Hepatocyte (in vitro differentiated cells): ENCODE data around the gene CAMK4. TPM values are rescaled to one million over a fixed set of nuclear protein-coding genes. Genes with fewer than 3 reads are reported as not detected.

Source experiments
- DNase-seq: peaks from one replicate; pipeline ENCODE4 v3.0.0-alpha.2; 2016; ENCODE audit warnings: low spot score
- H2AFZ ChIP-seq: fragments of 200-600 bp; sonication (generic); 2 replicates; pipeline ENCODE4 v1.6.0; 2016; ENCODE audit warnings: antibody characterized with exemption, mild to moderate bottlenecking
- H3K27ac ChIP-seq: fragments of 200-600 bp; sonication (generic); 2 replicates; pipeline ENCODE4 v1.5.1; 2016; ENCODE audit warnings: mild to moderate bottlenecking
- H3K27me3 ChIP-seq: fragments of 200-600 bp; sonication (generic); 2 replicates; pipeline ENCODE4 v1.6.1; 2016
- H3K36me3 ChIP-seq: fragments of 200-600 bp; sonication (generic); replicated peaks from 2 replicates; pipeline ENCODE4 v1.5.1; 2016; ENCODE audit warnings: low read depth; ENCODE audit not compliant: insufficient read depth
- H3K4me1 ChIP-seq: fragments of 200-600 bp; sonication (generic); 2 replicates; pipeline ENCODE4 v1.5.1; 2016; ENCODE audit warnings: mild to moderate bottlenecking, moderate library complexity; ENCODE audit not compliant: insufficient read depth
- H3K4me2 ChIP-seq: fragments of 200-600 bp; sonication (generic); 2 replicates; pipeline ENCODE4 v1.6.0; 2016
- H3K4me3 ChIP-seq: fragments of 200-600 bp; sonication (generic); 2 replicates; pipeline ENCODE4 v1.5.1; 2016; ENCODE audit warnings: mild to moderate bottlenecking
- H3K79me2 ChIP-seq: fragments of 200-600 bp; sonication (generic); 2 replicates; pipeline ENCODE4 v1.6.0; 2017; ENCODE audit warnings: mild to moderate bottlenecking
- H3K9me2 ChIP-seq: fragments of 200-600 bp; sonication (generic); replicated peaks from 2 replicates; pipeline ENCODE4 v1.6.0; 2017; ENCODE audit warnings: mild to moderate bottlenecking; ENCODE audit not compliant: insufficient read depth
- H3K9me3 ChIP-seq: fragments of 200-600 bp; sonication (generic); 2 replicates; pipeline ENCODE4 v1.5.1; 2016; ENCODE audit warnings: low read depth, mild to moderate bottlenecking
- H4K20me1 ChIP-seq: fragments of 200-600 bp; sonication (generic); 2 replicates; pipeline ENCODE4 v1.6.0; 2016; ENCODE audit warnings: mild to moderate bottlenecking; ENCODE audit not compliant: insufficient read depth, poor library complexity, severe bottlenecking
- CTCF ChIP-seq: fragments of 200-600 bp; sonication (generic); IDR thresholded peaks from 2 replicates; pipeline ENCODE4 v1.5.1; 2016; ENCODE audit warnings: antibody characterized with exemption, mild to moderate bottlenecking; ENCODE audit not compliant: poor library complexity
- EZH2 ChIP-seq: fragments of 200-600 bp; sonication (generic); IDR thresholded peaks from 2 replicates; pipeline ENCODE4 v1.6.1; 2016; ENCODE audit warnings: antibody characterized with exemption, mild to moderate bottlenecking, borderline replicate concordance
- EZH2phosphoT487 ChIP-seq: fragments of 200-600 bp; sonication (generic); IDR thresholded peaks from one replicate; pipeline ENCODE4 v1.6.1; 2018; ENCODE audit warnings: antibody characterized with exemption, mild to moderate bottlenecking, low read depth, moderate library complexity; ENCODE audit not compliant: unreplicated experiment, severe bottlenecking
- whole genome bisulfite sequencing: methylation state at CpG from one replicate; pipeline ENCODE4 v1.1.6; 2016; ENCODE audit warnings: low lambda C conversion rate; ENCODE audit errors: missing lambda C conversion rate; 5-methylcytosine and 5-hydroxymethylcytosine counted together
- polyA plus RNA-seq: library from polyadenylated mRNA; unstranded; fragments of >200 nt; fragmentation: Nextera tagmentation; extraction: Ambion mirVana; gene quantifications from 2 replicates; pipeline ENCODE4 v1.2.1, GENCODE V29; 2016
- total RNA-seq: library from RNA; depleted of rRNA; stranded (reverse); fragments of >200 nt; gene quantifications from 2 replicates; pipeline ENCODE4 v1.2.3, GENCODE V29; 2014

The CAMK4 gene
- total and polyA plus RNA-seq, 2 experiments from 2014 or later, result 1.0 to 3.4 TPM

DNA sequence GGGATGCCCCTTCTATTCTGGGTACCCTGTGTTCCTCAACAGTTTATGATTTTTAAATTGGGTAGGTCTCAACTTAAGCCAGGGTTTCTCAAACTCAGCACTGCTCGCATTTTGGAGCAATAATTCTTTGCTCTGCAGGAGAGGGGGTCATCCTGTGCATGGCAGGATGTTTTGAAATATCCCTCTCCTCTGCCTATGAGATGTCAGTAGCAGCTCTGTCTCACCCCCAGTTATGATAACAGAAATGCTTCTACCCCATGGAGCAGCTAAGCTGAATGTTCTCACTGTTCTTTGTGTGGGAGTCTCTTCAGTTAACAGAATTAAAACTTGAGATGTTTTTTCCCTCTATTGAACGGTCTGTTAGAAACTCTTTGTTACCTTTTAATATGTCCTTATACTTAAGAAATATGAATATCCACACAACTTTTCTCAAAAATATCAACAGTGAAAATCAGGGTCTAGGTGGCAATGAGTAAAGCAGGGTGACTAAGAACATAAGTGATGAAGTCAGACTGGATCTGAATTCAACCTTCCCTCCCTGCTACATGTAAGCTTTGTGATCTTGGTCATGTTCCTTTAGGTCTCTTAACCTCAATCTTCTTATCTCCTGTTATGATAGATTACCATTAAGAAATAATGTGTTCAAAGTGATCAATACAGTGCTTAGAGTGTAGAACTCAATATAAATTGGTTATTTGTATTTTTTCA, 89.0 kb downstream of the CAMK4 start:
- 78% methylated on average over 2 of the region's 2 CpGs for WGBS
- Histone ChIP-seq H3K27me3 (peaks cover 4% of the 10 kb centered on the region), H2AFZ (no peak overlapping the region), H3K79me2 (no peaks in the 10 kb centered on the region), H4K20me1 (no peaks in the 10 kb centered on the region), H3K27ac (no peak overlapping the region), H3K9me3 (no peaks in the 10 kb centered on the region), H3K4me2 (no peak overlapping the region), H3K36me3 (no peaks in the 10 kb centered on the region), H3K4me1 (no peaks in the 10 kb centered on the region), H3K4me3 (no peak overlapping the region), H3K9me2 (no peaks in the 10 kb centered on the region)
- no peak for DNase-seq
- TF ChIP-seq CTCF (no peak), EZH2 (no peak), EZH2phosphoT487 (no peak)

GRCh38 chr5:111320953-111321352, 96.8 kb downstream of the CAMK4 start:
- no peak overlapping the region for H2AFZ ChIP-seq
- no peak overlapping the region for H3K4me2 ChIP-seq
- 22% methylated on average over 1 of the region's 1 CpG for WGBS
- H3K36me3 ChIP-seq, result no peaks in the 10 kb centered on the region
- H3K79me2 ChIP-seq, result no peaks in the 10 kb centered on the region
- H3K27ac ChIP-seq, result no peak overlapping the region
- no peaks in the 10 kb centered on the region for H3K27me3 ChIP-seq
- TF ChIP-seq CTCF, result no peak
- no peak for TF ChIP-seq EZH2
- TF ChIP-seq EZH2phosphoT487, result no peak
- H4K20me1 ChIP-seq, result no peaks in the 10 kb centered on the region
- no peak overlapping the region for H3K4me3 ChIP-seq
- H3K9me2 ChIP-seq, result no peaks in the 10 kb centered on the region
- H3K9me3 ChIP-seq, result no peaks in the 10 kb centered on the region
- DNase-seq, result no peak
- no peaks in the 10 kb centered on the region for H3K4me1 ChIP-seq

DNA sequence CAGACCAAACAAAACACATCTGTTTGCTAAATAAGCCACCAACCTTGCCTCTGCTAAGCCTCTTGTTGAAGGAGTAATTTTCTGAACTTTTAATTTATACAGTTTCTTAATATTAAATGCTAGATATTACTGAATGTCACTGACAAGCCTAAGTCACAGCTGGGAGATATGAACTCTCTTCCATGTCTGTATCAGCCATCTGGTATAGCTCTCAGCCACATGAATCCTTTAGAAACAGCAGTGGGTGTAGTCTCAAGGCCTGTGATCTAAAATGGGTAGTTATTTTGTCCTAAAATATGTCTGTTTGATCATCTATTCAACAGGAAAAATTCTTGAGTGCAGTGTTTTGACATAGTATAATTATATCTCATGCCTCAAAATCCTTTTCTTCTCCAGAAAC, 97.2 kb downstream of the CAMK4 start:
- Histone ChIP-seq H4K20me1 (no peaks in the 10 kb centered on the region), H3K79me2 (no peaks in the 10 kb centered on the region), H3K27me3 (no peaks in the 10 kb centered on the region), H3K27ac (no peak overlapping the region), H3K36me3 (no peaks in the 10 kb centered on the region), H2AFZ (no peak overlapping the region), H3K9me3 (no peaks in the 10 kb centered on the region), H3K4me1 (no peaks in the 10 kb centered on the region), H3K4me2 (no peak overlapping the region), H3K4me3 (no peak overlapping the region), H3K9me2 (no peaks in the 10 kb centered on the region)
- no peak for DNase-seq
- TF ChIP-seq CTCF (no peak), EZH2 (no peak), EZH2phosphoT487 (no peak)

- WGBS, result 82% methylated on average over 4 of the region's 4 CpGs
Measured at GRCh38 chr5:111326551-111326950, 102.4 kb downstream of the CAMK4 start.

More at GRCh38 chr5:111326551-111326950, 102.4 kb downstream of the CAMK4 start:
- Histone ChIP-seq H3K79me2 (no peaks in the 10 kb centered on the region), H3K4me1 (no peaks in the 10 kb centered on the region), H3K4me2 (no peak overlapping the region), H3K9me2 (no peaks in the 10 kb centered on the region), H4K20me1 (no peaks in the 10 kb centered on the region), H3K27ac (no peak overlapping the region), H3K9me3 (no peaks in the 10 kb centered on the region), H3K4me3 (no peak overlapping the region), H3K27me3 (no peaks in the 10 kb centered on the region), H2AFZ (no peak overlapping the region), H3K36me3 (no peaks in the 10 kb centered on the region)
- TF ChIP-seq EZH2 (no peak), EZH2phosphoT487 (no peak), CTCF (no peak)
- no peak for DNase-seq
